Left lobe of liver (tissue), 2 donors: ENCODE measurements around the gene HELZ. TPM values are rescaled to one million over a fixed set of nuclear protein-coding genes. Genes with fewer than 3 reads are reported as not detected.
"Not testable (repeated sequence)": the region's sequence is repeated elsewhere in the genome, so short reads cannot be mapped to it uniquely, and the experiment has no call there.

Source experiments
- ATAC-seq: fragments of 200-7000 bp; cut with Tn5 transposase; one replicate; pipeline ENCODE4 v1.9.1; 2020; ENCODE audit warnings: mild to moderate bottlenecking, moderate library complexity
- DNase-seq: peaks from one replicate; pipeline ENCODE4 v3.0.0-alpha.2; 2020; ENCODE audit warnings: low spot score
- total RNA-seq: library from RNA; stranded (reverse); gene quantifications from one replicate; pipeline ENCODE4 v1.2.1, GENCODE V29; 2021
- donor health status: DM: no; HTN: no; CAD: no; lungs with moderate emphysema.
- donor health status: DM: no; HTN: yes; CAD: no.

The HELZ gene
- total RNA-seq, 1 donor from 2014 or later: 31.7 TPM

DNA sequence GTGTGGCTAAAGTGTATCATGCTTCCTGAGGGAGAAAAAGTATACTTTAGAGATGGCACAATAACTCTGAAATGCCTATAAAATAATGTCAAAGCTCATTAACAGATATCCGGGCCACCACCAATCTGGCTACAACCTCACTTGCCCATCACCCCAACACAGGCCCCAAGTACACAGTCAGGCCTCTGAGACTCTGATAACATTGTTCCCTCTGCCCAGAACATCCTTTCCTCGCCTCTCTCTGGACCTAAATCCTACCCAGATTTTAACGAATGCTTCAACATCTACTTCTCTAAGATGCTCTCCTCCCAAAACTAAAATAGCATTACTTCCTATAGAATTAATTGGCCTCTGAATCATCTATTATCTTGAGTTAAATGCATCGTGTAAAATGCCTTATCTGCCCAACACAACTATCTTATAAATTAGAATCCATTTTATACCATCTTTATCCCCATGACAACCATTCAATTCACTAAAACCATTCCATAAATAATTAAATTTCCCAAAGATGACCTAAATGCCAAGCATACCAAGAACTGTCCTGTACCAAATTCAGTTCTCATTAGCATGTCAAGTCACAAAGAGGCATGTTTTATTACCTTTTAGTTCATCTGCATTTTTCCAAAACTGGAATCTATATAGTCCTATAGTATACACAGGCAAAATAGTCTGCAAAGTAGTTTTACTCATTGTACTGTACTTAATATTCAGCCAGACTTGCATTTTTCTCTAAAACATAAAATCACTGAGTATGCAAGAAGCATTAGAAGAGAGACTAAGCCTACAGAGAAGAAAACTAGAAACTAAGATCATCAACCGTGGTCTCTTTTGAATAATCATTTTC lies 15.7 kb downstream of the HELZ start:
- ATAC-seq: peak; percentile 18
- no peak for DNase-seq

DNA sequence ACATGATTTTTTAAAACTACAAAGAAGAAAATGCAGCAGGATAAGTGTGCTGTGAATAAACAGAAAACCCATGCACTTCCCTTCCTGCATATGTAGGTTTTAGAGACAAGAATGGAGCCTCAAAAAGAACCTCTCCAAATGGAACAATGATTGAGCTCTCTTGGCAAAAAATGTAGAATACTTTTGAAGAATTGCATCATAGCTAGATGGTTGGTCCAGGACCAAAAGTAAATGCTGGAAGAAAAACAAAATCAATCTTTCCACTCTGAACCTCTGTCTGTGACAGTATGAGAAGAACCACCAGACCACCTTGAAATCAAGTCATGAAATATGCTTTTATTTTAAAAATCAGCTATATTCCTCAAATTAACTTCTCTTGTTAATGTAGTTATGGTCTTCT lies 17.5 kb downstream of the HELZ start:
- DNase-seq (no peak), ATAC-seq (peak; percentile 83)

DNA sequence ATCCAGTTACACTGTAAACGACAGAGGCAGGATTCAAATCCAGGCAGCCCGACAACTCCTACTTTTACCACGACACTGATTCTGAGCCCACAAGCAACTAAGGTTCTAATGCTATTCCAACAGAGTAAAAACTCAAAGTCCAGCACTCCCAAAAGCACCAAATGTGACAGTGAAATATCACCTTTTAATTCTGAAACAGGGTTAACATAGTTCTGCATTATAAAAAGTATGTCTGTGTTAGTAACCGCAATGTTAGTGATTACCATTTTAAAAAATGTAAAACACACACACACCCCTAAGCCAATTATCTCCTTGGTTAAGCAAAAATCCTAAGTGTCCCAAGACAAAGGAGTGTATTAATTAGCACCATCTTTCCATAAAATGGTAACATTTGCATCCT lies 19.7 kb downstream of the HELZ start:
- DNase-seq: no peak
- no peak for ATAC-seq

DNA sequence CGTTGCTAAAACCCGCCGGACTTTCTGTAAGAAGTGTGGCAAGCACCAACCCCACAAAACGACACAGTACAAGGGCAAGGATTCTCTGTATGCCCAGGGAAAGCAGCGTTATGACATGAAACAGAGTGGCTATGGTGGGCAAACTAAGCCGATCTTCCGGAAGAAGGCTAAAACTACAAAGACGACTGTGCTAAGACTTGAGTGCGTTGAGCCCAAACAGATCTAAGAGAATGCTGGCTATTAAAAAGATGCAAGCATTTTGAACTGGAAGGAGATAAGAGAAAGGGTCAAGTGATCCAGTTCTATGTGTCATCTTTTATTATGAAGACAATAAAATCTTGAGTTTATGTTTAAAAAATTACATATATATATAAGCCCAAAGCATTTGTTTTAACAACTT lies 20.3 kb downstream of the HELZ start:
- DNase-seq (no peak), ATAC-seq (no peak)

DNA sequence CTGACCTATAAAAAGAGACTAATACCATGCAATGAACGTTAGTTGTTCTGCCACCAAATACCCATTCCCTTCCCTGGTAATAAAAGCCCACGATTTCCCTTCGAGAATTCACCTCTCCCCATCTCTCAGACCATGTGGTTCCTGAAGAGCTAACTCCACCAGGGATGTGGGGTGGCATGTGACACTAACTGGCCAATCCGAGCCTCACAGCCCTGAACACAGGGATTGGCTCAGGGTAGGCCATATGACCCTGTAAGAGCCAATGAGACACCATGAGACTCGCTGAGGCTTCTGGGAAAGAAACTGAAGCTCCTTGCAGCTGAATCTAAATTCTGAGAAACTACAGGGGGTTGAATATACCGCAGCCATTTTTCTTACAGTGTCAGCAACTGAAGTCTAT lies 21.1 kb downstream of the HELZ start:
- ATAC-seq: no peak

DNA sequence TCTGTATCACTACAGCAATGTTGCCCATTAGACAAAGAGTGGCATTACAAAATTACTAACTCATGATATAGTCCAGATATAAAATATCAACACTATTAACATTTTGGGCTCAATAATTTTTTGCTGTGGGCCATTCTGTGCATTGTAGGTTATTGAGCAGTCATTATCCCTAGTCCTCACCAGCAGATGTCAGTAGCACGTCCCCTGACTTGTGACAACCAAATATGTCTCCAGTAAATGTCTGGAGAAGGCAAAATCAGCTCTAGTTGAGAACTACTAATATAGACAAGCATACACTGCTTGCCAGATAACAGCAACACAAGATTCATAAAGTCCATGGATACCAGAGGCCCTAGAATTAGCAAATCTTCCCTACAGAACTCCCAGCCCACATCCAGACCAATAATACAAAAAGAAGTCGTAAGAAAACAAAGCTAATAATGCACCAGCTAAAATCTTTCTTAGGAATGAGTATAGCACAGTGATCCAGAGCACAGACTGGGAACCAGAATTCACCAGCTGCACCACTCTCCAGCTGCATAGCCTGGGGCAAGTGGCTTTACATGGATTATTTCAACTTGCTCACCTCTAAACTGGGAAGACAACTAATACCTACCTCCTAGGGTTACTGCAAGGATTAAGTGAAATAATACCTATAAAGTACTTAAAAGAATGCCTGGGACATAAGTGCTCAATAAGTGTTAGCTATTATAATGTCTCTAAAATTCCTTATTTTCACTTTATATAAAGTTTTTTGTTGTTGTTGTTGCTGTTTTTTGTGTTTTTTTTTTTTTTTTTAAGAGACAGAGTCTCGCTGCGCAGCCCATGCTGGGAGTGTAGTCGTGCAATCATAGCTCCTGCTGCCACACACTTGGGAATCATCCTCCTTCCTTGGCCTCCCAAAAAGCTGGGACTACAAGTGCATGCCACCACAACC lies 23.7 kb downstream of the HELZ start:
- DNase-seq: no peak

More for the DNA sequence above, 21.1 kb downstream of the HELZ start:
- DNase-seq: no peak

DNA sequence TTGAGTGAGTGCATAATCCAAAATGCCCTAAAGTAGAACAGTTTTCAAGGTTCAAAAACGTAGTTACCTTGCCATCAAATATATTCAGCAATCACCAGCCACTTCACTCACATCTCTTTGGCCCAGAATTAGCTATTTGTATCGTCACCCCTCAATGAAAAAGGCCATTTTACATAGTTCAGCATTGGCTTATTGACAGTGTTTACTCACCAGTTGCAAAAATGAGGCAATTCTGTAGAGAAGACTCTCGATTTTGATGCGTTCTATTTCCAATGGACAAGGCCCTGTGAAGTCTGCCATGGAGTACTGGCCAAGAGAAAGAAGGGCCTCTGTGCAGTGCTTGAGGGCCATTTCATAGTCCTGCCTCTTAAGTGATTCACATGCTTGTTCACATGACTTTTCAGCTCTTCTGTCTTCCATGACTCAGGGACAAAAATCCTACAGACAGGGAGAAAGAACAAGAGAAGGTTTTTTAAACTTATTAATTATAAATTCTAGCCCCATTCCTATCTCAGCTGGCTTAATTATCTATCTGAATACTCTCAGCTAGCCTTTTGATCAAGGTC lies 26.5 kb downstream of the HELZ start:
- no peak for DNase-seq
- ATAC-seq: peak; percentile 16

More for the DNA sequence above, 23.7 kb downstream of the HELZ start:
- ATAC-seq: peak; percentile 79

DNA sequence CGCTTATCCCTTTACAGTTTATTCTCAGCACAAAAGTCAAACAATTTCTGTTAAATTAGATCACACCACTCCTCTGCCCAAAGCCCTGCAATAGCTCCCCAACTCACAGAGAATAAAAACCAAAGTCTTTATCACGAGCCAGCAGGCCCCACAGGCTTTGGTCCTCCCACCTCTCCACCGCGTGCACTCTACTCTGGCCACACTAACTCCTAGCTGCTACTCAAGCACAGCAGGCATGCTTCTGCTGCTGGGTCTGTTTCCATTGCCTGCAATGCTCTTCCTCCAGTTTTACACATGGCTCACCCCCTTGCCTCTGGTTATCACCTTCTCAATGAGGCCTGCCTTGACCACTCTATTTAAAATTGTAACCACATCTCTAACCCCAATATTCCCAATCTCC lies 27.6 kb downstream of the HELZ start:
- ATAC-seq (no peak), DNase-seq (no peak)

DNA sequence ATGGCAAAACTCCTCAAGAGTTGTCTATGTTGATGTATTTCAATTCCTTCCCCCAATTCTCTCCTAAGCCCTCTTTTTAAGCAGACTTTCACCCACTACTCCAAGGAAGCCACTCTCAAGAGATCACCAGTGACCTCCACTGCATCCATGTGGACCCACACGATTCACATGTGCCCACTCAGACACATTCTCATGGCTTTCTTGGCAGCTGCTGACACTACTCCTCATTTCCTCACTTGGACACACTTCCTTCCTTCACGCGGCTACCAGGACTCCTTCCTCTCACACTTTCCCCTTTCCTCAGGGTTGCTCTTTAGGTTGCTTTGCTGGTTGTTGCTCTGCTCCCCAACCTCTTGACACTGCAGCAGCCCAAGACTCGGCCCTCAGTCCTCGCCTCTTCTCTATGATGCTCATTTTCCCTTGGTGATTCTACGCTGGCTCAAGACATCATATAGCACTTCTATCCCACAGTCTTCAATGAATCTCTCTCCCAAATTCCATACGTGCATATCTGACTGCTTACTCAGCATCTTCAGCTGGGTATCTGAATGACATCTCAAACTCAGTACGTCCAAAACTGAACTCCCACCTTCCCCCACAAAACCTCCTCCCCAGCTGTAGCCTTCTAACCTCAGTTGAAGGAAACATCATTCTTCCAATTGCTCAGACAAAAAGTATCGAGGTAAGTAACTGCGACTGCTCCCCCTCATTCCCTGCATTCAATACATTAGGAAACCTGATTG lies 28.2 kb downstream of the HELZ start:
- ATAC-seq (no peak), DNase-seq (no peak)

DNA sequence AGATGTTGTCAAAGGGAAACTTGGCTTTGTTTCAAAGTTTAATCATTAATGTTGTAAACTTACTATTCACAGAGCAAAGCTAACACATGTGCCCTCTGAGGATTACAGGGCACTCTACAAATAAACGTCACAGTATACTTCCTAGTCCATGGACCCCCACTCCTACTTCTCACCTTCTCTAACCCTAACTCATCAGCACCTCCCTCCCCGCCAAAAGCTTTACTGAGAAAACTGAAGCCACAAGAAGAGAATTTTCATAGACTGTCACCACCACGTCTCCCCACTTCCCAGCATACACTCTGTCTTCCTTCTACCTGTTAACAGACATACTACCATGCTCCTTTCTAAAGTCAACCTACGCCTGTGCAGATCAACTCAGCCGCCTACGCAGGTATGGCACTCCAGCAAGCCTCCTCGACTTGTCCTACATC lies 29.0 kb downstream of the HELZ start:
- ATAC-seq (peak; percentile 85), DNase-seq (peak; percentile 55)

DNA sequence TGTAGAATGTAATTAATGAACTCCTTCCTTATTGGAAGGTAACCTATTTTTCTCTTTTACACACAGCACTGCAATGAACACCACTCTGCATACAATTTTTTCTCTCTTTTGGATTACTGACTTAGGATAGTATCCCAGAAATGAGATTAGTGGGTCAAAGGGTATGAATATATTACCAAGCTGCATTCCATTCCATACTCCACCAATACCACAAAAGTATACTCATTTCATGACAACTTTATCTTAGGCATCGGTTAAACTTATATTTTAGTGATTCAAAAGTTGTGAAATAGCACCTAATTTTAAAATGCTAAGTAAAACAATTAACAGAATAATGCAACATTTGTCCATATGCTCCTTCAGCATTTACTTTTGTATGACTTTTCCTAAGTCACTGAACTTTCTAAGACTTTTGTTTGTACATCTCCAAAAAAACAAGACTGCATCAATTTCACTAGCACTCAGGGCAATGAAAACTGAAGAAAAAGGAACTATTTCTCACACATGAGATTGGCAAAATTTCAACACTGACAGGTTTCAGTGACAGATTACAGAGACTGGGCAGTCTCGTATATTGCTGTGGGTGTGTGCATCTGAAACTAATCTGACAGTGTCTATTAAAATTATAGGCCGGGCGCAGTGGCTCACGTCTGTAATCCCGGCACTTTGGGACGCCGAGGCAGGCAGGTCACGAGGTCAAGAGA lies 32.1 kb downstream of the HELZ start:
- ATAC-seq (peak; percentile 38), DNase-seq (no peak)

DNA sequence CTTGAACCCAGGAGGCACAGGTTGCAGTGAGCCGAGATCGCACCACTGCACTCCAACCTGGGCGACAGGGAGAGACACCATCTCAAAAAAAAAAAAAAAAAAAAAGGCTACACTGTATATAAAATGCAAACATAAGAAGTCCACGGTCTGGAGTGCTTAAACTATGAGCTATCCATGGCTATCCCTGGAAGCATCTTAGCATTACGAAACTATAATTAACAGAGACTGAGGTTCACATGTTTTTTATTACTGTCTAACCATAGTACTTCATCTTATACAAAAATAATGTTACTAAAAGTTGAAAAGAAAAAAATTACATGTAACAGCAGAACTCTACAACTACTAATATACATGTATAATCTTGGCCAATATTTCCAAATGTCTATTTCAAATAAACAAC lies 32.8 kb downstream of the HELZ start:
- no peak for DNase-seq
- ATAC-seq: no peak

DNA sequence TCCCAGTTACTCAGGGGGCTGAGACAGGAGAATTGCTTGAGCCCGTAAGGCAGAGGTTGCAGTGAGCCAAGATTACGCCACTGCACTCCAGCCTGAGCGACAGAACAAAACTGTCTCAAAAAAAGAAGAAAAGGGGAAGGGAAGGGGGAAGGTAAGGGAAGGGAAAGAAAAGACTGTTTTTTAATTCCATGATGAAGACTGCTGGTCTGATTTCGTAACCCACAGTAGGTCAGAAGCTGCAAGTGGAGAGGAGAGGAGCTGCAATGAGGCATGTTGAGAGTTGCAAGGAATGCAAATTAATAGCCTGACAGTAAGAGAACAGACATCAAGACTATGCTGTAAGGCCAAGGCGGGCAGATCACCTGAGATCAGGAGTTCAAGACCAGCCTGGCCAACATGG lies 33.3 kb downstream of the HELZ start:
- ATAC-seq: no peak

DNA sequence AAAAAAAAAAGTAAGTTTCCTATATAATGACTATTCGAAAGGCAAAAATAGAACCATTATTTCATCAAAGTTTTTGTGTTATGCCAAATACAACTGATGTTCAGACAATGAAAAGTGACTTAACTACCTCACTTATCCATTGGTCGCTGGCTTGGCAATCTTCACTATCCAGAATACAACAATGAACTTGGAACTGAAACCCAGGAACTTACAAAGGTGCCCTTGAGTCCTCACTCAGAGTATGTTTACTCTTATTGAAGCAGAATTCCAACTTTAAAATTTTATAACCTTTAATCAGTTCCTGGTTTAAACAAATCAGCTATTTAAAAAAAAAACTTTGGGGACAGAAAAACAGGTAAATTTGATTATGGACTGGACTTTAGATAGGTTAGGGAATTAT lies 34.1 kb downstream of the HELZ start:
- ATAC-seq (no peak), DNase-seq (no peak)

More for the DNA sequence above, 33.3 kb downstream of the HELZ start:
- no peak for DNase-seq

DNA sequence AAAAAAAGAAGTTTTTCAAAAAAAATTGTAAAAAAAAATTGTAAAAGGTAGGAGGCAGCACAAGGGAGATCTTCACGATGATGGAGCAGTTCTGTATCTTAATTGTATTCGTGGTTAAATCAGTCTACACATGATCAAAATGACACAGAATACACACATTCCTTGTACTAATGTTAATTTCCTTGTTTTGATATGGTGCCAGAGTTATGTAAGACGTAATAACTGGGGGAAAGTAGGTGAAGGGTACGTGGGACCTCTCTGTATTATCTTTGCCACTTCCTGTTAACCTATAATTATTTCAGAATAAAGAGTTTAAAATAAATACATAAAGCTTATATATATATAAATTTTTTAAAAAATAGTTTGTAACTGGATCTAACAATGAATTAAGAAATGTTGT lies 36.8 kb downstream of the HELZ start:
- DNase-seq (no peak), ATAC-seq (no peak)

DNA sequence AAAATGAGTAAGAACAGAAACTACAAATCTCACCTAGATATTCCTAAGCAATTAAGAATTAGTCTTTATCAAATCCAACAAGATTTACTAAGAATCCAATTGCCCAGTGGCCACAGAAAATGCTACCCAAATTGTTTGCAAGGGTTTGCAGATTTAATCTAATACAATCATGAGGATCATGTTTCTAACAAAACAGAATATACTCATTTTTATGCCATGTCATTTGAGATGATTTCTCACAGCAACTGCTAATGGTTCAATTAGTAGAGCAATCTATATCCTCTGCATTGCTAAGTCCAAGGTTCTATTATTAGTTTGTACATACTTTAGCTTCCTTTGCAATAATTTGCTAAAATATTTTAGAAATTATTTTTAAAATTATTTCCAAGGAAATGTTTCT lies 41.2 kb downstream of the HELZ start:
- ATAC-seq (no peak), DNase-seq (no peak)

DNA sequence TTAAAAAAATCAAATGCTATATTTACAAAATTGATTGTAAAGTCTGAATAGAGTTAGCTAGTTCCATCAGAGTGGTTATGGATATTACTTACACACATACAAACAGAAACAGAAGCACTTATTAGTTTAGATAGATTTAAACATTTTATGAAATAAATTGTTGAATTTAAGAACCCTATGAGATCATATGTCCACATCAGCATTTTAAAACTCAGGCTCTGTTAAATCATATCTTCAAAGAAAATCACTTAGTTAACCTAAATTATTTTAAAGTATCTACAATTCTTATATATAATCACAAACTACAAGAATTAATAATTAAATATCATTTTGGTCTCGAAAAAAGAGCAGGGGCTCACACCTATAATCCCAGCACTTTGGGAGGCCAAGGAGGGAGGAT lies 42.5 kb downstream of the HELZ start:
- ATAC-seq: no peak
- DNase-seq: no peak

DNA sequence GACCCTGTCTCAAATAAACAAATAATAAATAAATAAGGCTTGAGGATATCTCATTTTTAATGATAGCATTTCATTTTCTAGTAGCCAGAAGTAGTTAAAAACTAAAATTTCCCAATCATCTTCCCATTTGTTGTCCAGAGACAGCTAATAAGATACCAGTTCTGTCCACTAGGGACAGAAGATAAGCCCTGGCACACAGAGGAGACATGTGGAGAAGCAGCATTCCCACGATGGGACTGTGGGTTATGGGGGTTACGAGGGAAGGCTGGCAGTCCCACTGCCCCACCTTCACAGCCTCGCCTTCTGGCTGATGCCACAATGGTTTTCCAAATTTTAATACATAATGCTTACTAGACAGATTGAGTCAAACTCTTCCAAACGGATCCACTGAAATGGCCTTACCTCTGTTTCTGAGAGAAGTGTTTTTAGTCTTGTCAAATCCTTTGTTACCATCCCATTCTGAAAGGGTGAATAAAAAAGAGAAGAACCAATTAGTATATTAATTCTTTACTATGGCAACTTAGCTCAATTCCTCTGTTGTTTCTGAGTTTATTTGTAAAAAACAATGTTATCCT lies 44.2 kb downstream of the HELZ start:
- ATAC-seq (peak; percentile 65), DNase-seq (no peak)

DNA sequence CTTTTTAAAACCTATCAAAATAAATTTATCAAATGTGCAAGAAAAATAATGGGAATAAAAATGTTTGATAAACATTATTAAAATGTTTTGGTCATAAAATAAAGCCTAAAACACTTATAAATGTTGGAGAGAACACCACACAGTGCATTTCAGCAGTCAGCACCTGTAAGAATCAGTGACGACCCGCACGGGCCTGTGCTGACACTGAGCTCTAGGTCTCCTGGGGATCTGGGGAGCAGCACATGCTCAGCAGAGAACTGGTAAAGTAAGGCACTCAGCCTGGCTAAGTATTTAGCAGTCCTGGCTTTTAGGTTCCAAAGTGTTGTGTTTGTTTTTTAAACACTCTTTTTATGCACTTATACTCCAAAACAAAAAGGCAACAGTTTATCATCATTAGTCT lies 46.9 kb downstream of the HELZ start:
- ATAC-seq (no peak), DNase-seq (no peak)

DNA sequence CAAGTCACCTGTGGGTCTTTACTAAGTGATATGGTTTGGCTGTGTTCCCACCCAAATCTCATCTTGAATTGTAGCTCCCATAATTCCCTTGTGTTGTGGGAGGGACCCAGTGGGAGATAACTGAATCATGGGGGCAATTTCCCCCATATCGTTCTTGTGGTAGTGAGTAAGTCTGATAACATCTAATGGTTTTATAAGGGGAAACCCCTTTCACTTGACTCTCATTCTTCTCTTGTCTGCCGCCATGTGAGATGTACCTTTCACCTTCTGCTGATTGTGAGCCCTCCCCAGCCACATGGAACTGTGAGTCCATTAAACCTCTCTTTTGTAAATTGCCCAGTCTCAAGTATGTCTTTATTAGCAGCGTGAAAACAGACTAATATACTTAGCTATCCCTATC lies 48.0 kb downstream of the HELZ start:
- not testable (repeated sequence) for ATAC-seq, DNase-seq
